WTC11 (cell line): ENCODE data around the gene CENATAC.

ENCODE experiments used
- MAX ChIP-seq: sonication (generic); formaldehyde crosslinking; IDR thresholded peaks from 2 replicates; pipeline ENCODE4 v1.8.0; 2022; ENCODE audit warnings: mild to moderate bottlenecking, missing genetic modification reagents
- TF ChIP-seq, protein P1 (sequence below): fragments of 200-600 bp; IDR thresholded peaks from 2 replicates; pipeline ENCODE4 v1.8.0; 2022; ENCODE audit warnings: antibody characterized with exemption
- TF ChIP-seq, protein P2 (sequence below): sonication (generic); formaldehyde crosslinking; IDR thresholded peaks from 2 replicates; pipeline ENCODE4 v1.8.1; 2023; ENCODE audit warnings: mild to moderate bottlenecking, missing genetic modification reagents, moderate library complexity

GRCh38 chr11:119019996-119020395, 22.1 kb downstream of the CENATAC start:
- TF ChIP-seq, protein P1, sequence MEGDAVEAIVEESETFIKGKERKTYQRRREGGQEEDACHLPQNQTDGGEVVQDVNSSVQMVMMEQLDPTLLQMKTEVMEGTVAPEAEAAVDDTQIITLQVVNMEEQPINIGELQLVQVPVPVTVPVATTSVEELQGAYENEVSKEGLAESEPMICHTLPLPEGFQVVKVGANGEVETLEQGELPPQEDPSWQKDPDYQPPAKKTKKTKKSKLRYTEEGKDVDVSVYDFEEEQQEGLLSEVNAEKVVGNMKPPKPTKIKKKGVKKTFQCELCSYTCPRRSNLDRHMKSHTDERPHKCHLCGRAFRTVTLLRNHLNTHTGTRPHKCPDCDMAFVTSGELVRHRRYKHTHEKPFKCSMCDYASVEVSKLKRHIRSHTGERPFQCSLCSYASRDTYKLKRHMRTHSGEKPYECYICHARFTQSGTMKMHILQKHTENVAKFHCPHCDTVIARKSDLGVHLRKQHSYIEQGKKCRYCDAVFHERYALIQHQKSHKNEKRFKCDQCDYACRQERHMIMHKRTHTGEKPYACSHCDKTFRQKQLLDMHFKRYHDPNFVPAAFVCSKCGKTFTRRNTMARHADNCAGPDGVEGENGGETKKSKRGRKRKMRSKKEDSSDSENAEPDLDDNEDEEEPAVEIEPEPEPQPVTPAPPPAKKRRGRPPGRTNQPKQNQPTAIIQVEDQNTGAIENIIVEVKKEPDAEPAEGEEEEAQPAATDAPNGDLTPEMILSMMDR = no peak
- TF ChIP-seq MAX (CRISPR knock-in tag) = no peak
- TF ChIP-seq, protein P2, sequence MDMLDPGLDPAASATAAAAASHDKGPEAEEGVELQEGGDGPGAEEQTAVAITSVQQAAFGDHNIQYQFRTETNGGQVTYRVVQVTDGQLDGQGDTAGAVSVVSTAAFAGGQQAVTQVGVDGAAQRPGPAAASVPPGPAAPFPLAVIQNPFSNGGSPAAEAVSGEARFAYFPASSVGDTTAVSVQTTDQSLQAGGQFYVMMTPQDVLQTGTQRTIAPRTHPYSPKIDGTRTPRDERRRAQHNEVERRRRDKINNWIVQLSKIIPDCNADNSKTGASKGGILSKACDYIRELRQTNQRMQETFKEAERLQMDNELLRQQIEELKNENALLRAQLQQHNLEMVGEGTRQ = no peak
